Cardiac muscle cell (in vitro differentiated cells and primary cell): ENCODE data around the gene GDPD4. TPM values are rescaled to one million over a fixed set of nuclear protein-coding genes. Genes with fewer than 3 reads are reported as not detected.

ENCODE experiments used
- DNase-seq, 2 donors: peaks; one replicate each; pipeline versions ENCODE4 v3.0.0 to v3.0.0-alpha.2; 2010 to 2017; ENCODE audit warnings: low read depth in 1 of 2, low spot score in 1 of 2
- H3K27ac ChIP-seq: fragments of 200-600 bp; sonication (generic); 2 replicates; pipeline ENCODE4 v1.5.1; 2016
- H3K27me3 ChIP-seq: fragments of 200-600 bp; sonication (generic); 2 replicates; pipeline ENCODE4 v1.6.0; 2016; ENCODE audit warnings: control low read depth
- H3K36me3 ChIP-seq: fragments of 200-600 bp; sonication (generic); 2 replicates; pipeline ENCODE4 v1.5.1; 2016; ENCODE audit warnings: control low read depth
- H3K4me1 ChIP-seq: fragments of 200-600 bp; sonication (generic); 2 replicates; pipeline ENCODE4 v1.8.1; 2017; ENCODE audit warnings: low read depth, mild to moderate bottlenecking, mixed run types
- H3K4me3 ChIP-seq: fragments of 200-600 bp; sonication (generic); 2 replicates; pipeline ENCODE4 v1.5.1; 2016; ENCODE audit warnings: mild to moderate bottlenecking
- H3K9me3 ChIP-seq: fragments of 200-600 bp; sonication (generic); 2 replicates; pipeline ENCODE4 v1.5.1; 2017; ENCODE audit warnings: low read depth, mild to moderate bottlenecking, control low read depth
- polyA plus RNA-seq: library from polyadenylated mRNA; unstranded; fragments of >200 nt; fragmentation: Nextera tagmentation; extraction: Ambion mirVana; gene quantifications from 2 replicates; pipeline ENCODE4 v1.2.1, GENCODE V29; 2016
- total RNA-seq: library from RNA; depleted of rRNA; stranded (reverse); fragments of >200 nt; gene quantifications from 2 replicates; pipeline ENCODE4 v1.2.3, GENCODE V29; 2016
- TF ChIP-seq, protein P1 (sequence below): IDR thresholded peaks from 2 replicates; pipeline ENCODE4 v1.5.1; 2012; ENCODE audit warnings: low read depth, mild to moderate bottlenecking, low read length

GDPD4 gene
- total and polyA plus RNA-seq, 2 experiments from 2014 or later, result not detected

GRCh38 chr11:77196961-77197360 is 104.5 kb downstream of the GDPD4 start:
- H3K36me3 ChIP-seq, result no peaks in the 10 kb centered on the region
- no peak overlapping the region for H3K4me3 ChIP-seq
- no peak overlapping the region for H3K27ac ChIP-seq
- H3K27me3 ChIP-seq, result no peaks in the 10 kb centered on the region
- DNase-seq, result no peak
- TF ChIP-seq, protein P1, sequence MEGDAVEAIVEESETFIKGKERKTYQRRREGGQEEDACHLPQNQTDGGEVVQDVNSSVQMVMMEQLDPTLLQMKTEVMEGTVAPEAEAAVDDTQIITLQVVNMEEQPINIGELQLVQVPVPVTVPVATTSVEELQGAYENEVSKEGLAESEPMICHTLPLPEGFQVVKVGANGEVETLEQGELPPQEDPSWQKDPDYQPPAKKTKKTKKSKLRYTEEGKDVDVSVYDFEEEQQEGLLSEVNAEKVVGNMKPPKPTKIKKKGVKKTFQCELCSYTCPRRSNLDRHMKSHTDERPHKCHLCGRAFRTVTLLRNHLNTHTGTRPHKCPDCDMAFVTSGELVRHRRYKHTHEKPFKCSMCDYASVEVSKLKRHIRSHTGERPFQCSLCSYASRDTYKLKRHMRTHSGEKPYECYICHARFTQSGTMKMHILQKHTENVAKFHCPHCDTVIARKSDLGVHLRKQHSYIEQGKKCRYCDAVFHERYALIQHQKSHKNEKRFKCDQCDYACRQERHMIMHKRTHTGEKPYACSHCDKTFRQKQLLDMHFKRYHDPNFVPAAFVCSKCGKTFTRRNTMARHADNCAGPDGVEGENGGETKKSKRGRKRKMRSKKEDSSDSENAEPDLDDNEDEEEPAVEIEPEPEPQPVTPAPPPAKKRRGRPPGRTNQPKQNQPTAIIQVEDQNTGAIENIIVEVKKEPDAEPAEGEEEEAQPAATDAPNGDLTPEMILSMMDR, result no peak
- no peaks in the 10 kb centered on the region for H3K4me1 ChIP-seq
- no peaks in the 10 kb centered on the region for H3K9me3 ChIP-seq

DNA sequence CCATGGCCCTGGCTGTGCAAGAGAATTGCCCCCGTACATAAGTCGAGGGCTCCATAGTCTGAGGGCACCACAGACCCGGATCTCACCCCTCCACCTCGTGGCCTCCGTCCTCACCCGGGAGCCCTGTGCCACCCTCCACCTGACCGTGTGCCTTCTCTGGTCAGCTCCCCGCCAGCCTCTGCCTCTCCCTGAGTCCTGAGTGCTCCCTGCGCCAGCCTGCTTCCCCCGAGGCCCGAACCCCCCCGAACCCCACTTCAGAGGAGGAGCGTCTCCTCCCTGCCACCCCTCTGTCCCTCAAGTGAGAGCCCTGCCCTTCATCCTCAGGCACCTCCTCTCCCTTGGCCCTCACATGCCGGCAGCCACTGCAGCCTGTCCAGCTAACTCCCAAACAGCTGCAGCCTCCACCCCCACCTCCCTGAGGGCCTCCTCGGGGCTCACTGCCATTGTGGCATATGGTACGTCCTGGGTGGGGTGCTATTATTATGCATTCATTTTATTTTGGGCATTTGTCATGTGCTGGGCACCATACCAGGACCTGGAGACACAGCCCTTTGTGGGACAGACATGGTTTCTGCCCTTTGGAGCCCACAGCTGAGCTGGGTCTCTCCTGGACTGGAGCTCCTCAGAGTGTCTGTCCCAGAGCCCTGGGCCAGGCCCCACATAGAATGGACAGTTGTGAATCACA is 106.3 kb downstream of the GDPD4 start:
- H3K4me3 ChIP-seq, result no peak overlapping the region
- no peaks in the 10 kb centered on the region for H3K36me3 ChIP-seq
- no peak overlapping the region for H3K27ac ChIP-seq
- H3K27me3 ChIP-seq, result no peaks in the 10 kb centered on the region
- TF ChIP-seq, protein P1, result no peak
- H3K4me1 ChIP-seq, result no peaks in the 10 kb centered on the region
- DNase-seq, result no peak
- no peaks in the 10 kb centered on the region for H3K9me3 ChIP-seq

GRCh38 chr11:77193911-77194830 is 107.3 kb downstream of the GDPD4 start:
- H3K36me3 ChIP-seq, result no peaks in the 10 kb centered on the region
- no peaks in the 10 kb centered on the region for H3K27me3 ChIP-seq
- no peak overlapping the region for H3K4me3 ChIP-seq
- no peaks in the 10 kb centered on the region for H3K9me3 ChIP-seq
- DNase-seq, result no peak
- H3K27ac ChIP-seq, result no peak overlapping the region
- TF ChIP-seq, protein P1, result no peak
- no peaks in the 10 kb centered on the region for H3K4me1 ChIP-seq

GRCh38 chr11:77193167-77193566 is 108.3 kb downstream of the GDPD4 start:
- Histone ChIP-seq H3K4me1 (no peaks in the 10 kb centered on the region), H3K27me3 (no peaks in the 10 kb centered on the region), H3K9me3 (no peaks in the 10 kb centered on the region), H3K4me3 (no peak overlapping the region), H3K27ac (no peak overlapping the region), H3K36me3 (no peaks in the 10 kb centered on the region)
- TF ChIP-seq, protein P1, result no peak
- DNase-seq, result no peak

DNA sequence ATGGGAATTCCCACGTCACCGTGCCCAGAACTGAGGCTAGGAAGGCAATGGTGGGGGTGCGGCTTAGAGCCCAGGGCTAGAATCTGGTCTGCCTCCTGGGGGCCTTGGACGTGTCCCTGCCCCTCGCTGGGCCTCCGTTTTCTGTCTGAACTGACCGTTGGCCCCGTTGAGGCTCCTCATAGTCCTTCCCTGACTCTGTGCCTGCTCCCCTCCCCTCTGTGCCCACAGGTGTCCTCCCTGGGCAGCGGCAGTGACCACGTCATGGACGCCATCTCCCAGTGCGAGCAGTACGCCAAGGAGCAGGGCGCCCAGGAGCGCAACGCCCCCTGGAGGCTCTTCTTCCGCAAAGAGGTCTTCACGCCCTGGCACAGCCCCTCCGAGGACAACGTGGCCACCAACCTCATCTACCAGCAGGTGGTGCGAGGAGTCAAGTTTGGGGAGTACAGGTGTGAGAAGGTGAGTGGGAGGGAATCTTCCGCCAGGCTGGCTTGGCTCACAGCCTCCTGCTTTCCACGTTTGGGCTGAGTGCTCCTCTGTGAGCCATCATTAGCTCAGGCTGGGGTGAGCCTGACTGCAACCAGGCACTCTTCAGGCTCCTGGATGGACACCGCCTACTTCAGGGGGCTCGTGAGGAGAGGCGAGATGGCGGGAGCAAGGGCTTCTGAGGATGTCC is 109.5 kb downstream of the GDPD4 start:
- Histone ChIP-seq H3K9me3 (no peaks in the 10 kb centered on the region), H3K4me3 (no peak overlapping the region), H3K4me1 (no peaks in the 10 kb centered on the region), H3K36me3 (no peaks in the 10 kb centered on the region), H3K27me3 (no peaks in the 10 kb centered on the region), H3K27ac (no peak overlapping the region)
- TF ChIP-seq, protein P1, result peak; percentile 74
- peak; percentile 64 to 88 for DNase-seq
